Calu3 (cell line): ENCODE measurements around the gene INKA2. TPM values are rescaled to one million over a fixed set of nuclear protein-coding genes. Genes with fewer than 3 reads are reported as not detected.

Experiments used
- BruUV-seq: library from RNA; stranded (reverse); fragments of 400-500 nt; replicated peaks from 2 replicates; lab custom pipeline; 2021; lab: Mats Ljungman, UMichigan
- CTCF ChIA-PET: fragments of 300-600 bp; sonication (Branson Sonifier 250); formaldehyde crosslinking; loops from one replicate; lab custom pipeline; 2022; ENCODE audit warnings: antibody characterized with exemption; lab: Charles Lee
- DNase-seq: peaks from one replicate; pipeline ENCODE4 v3.0.0; 2022
- H3K27ac Mint-ChIP-seq: one replicate; pipeline ENCODE4 v1.8.0; 2022; ENCODE audit warnings: mixed read lengths; ENCODE audit not compliant: unreplicated experiment
- H3K27me3 Mint-ChIP-seq: one replicate; pipeline ENCODE4 v1.8.0; 2022; ENCODE audit warnings: mixed read lengths; ENCODE audit not compliant: unreplicated experiment
- H3K36me3 Mint-ChIP-seq: one replicate; pipeline ENCODE4 v1.8.0; 2022; ENCODE audit warnings: mild to moderate bottlenecking, moderate library complexity, mixed read lengths; ENCODE audit not compliant: insufficient read depth, unreplicated experiment
- H3K4me1 Mint-ChIP-seq: one replicate; pipeline ENCODE4 v1.8.0; 2022; ENCODE audit warnings: mild to moderate bottlenecking, low read depth, mixed read lengths; ENCODE audit not compliant: unreplicated experiment
- H3K4me3 Mint-ChIP-seq: one replicate; pipeline ENCODE4 v1.8.0; 2022; ENCODE audit warnings: mild to moderate bottlenecking, low read depth, moderate library complexity, mixed read lengths; ENCODE audit not compliant: unreplicated experiment
- H3K9me3 Mint-ChIP-seq: one replicate; pipeline ENCODE4 v1.8.0; 2022; ENCODE audit warnings: low read depth, mixed read lengths; ENCODE audit not compliant: unreplicated experiment
- intact Hi-C: fragments of 100-400 bp; cut with micrococcal nuclease; formaldehyde crosslinking; loops from one replicate; pipeline ENCODE4 v1.10.0; 2022; ENCODE audit not compliant: unreplicated experiment
- total RNA-seq: library from RNA; stranded (reverse); gene quantifications from 2 replicates; pipeline ENCODE4 v1.2.3, GENCODE V29; 2022
- TF ChIP-seq, protein P1 (sequence below): fragments of 200-600 bp; IDR thresholded peaks from one replicate; pipeline ENCODE4 v1.8.0; 2022; ENCODE audit warnings: antibody characterized with exemption; ENCODE audit not compliant: unreplicated experiment

INKA2 gene
- total RNA-seq, 1 experiment from 2014 or later: not detected

DNA sequence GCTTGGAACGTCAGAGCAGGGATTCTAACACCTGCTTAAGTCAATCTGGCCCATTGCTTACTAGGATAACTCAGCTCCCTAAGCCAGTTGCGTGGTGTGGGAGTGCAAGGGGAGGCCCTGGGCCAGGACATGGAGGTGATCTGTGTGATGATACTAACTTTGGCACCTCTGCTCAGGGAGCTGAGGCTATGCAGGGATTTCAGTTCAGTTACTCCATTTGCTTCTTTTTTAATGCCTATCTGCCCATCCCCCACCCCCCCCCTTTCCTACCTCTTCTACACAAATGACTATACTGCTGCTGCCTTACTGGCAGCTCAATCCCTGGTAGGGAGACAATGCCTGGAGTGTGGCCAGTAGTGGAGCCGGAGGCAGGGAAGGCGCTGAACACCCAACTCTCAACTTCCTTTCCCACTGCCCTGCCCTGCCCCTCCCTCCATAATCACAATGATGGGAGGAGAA lies 19.5 kb downstream of the INKA2 start:
- TF ChIP-seq, protein P1, sequence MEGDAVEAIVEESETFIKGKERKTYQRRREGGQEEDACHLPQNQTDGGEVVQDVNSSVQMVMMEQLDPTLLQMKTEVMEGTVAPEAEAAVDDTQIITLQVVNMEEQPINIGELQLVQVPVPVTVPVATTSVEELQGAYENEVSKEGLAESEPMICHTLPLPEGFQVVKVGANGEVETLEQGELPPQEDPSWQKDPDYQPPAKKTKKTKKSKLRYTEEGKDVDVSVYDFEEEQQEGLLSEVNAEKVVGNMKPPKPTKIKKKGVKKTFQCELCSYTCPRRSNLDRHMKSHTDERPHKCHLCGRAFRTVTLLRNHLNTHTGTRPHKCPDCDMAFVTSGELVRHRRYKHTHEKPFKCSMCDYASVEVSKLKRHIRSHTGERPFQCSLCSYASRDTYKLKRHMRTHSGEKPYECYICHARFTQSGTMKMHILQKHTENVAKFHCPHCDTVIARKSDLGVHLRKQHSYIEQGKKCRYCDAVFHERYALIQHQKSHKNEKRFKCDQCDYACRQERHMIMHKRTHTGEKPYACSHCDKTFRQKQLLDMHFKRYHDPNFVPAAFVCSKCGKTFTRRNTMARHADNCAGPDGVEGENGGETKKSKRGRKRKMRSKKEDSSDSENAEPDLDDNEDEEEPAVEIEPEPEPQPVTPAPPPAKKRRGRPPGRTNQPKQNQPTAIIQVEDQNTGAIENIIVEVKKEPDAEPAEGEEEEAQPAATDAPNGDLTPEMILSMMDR: no peak
- no TSS peak for BruUV-seq
- CTCF ChIA-PET: no interaction called here
- H3K36me3 Mint-ChIP-seq: peaks cover 4% of the 10 kb centered on the region
- H3K27me3 Mint-ChIP-seq: peaks cover 38% of the 10 kb centered on the region
- no peaks in the 10 kb centered on the region for H3K9me3 Mint-ChIP-seq
- no peak for DNase-seq
- peaks cover 11% of the 10 kb centered on the region for H3K4me1 Mint-ChIP-seq
- no peak overlapping the region for H3K27ac Mint-ChIP-seq
- no peak overlapping the region for H3K4me3 Mint-ChIP-seq
- intact Hi-C loops: no loop called here

DNA sequence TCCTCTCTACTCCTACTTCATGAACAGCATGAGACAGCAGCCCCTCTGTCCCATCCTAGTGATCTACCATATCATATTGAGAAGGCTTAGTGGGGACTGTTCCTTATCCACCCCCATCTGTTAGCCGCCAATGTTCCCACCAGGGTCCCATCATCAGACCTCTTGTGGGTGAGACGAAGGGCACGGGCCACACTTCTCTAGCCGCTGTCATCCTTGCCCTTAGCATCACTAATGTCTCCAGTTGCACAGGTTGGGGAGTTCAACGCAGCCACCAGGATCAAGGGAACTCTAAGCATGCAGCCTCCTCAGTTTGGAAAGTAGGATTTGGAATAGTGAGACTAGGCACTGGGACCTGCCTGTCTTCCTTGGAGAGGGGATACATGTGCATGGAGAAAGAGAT lies 20.1 kb downstream of the INKA2 start:
- H3K4me3 Mint-ChIP-seq: no peak overlapping the region
- DNase-seq: no peak
- no peak overlapping the region for H3K27ac Mint-ChIP-seq
- H3K27me3 Mint-ChIP-seq: peaks cover 32% of the 10 kb centered on the region
- peaks cover 4% of the 10 kb centered on the region for H3K36me3 Mint-ChIP-seq
- BruUV-seq: no TSS peak
- H3K4me1 Mint-ChIP-seq: peaks cover 11% of the 10 kb centered on the region
- H3K9me3 Mint-ChIP-seq: no peaks in the 10 kb centered on the region
- intact Hi-C loops: no loop called here
- CTCF ChIA-PET: no interaction called here
- TF ChIP-seq, protein P1: no peak

DNA sequence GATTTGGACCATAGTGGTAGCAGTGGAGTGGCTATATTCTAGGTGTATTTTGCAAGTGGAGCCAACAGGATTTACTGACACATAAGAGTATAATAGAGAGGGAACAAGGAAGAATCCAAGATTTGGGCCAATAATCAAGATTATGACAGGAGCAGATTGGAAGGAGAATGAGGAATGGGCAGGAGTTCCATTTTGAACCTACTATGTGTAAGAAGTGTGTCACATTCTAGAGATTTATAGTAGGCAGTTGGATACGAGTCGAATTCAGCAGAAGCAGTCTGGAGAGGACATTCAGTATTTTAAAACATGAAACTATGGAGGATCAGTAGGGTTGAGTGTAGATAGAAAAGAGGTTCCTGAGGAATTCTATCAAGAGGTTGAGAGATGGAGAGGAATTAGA lies 21.7 kb downstream of the INKA2 start:
- peaks cover 4% of the 10 kb centered on the region for H3K36me3 Mint-ChIP-seq
- H3K4me3 Mint-ChIP-seq: no peak overlapping the region
- peaks cover 11% of the 10 kb centered on the region for H3K4me1 Mint-ChIP-seq
- CTCF ChIA-PET: no interaction called here
- peaks cover 19% of the 10 kb centered on the region for H3K27me3 Mint-ChIP-seq
- no peak for DNase-seq
- intact Hi-C loops: no loop called here
- TF ChIP-seq, protein P1: no peak
- BruUV-seq: no TSS peak
- H3K27ac Mint-ChIP-seq: peak overlapping the region; percentile 3
- no peaks in the 10 kb centered on the region for H3K9me3 Mint-ChIP-seq

DNA sequence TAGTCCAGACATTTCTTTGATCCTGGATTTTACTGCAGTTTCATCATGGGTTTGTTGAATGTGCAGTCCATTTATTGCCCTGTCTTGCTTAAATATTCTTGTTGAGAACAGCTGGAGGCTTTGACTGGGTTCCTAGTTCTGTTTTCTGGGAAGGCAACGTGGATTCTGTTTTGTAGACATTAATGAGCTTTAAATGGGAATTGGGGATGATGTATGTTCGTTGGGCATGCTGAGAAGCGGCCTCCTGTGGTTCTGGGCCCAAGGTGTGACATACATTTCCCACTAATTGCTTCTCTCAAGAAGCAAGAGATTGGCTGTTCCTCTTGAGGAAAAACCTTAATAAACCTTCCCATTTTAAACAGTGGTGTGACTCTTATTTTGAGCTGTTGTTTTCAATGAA lies 22.9 kb downstream of the INKA2 start:
- no TSS peak for BruUV-seq
- DNase-seq: no peak
- Mint-ChIP-seq H3K36me3 (peaks cover 4% of the 10 kb centered on the region), H3K4me1 (peaks cover 11% of the 10 kb centered on the region), H3K27me3 (peaks cover 14% of the 10 kb centered on the region), H3K9me3 (no peaks in the 10 kb centered on the region), H3K4me3 (no peak overlapping the region), H3K27ac (no peak overlapping the region)
- CTCF ChIA-PET: no interaction called here
- TF ChIP-seq, protein P1: no peak
- intact Hi-C loops: no loop called here
